MM.1S (cell line): Measurements from ENCODE around the gene KLK1.

Experiments used
- EZH2 ChIP-seq: fragments of 300-600 bp; sonication (generic); optimal IDR thresholded peaks from 2 replicates; pipeline ENCODE3; 2017; ENCODE audit warnings: low read depth, mild to moderate bottlenecking, antibody characterized with exemption, low read length, mixed read lengths
- TF ChIP-seq, protein P1 (sequence below): fragments of 300-600 bp; sonication (generic); IDR thresholded peaks from 2 replicates; pipeline ENCODE4 v1.5.1; 2016; ENCODE audit warnings: antibody characterized with exemption, low read length, mixed read lengths

DNA sequence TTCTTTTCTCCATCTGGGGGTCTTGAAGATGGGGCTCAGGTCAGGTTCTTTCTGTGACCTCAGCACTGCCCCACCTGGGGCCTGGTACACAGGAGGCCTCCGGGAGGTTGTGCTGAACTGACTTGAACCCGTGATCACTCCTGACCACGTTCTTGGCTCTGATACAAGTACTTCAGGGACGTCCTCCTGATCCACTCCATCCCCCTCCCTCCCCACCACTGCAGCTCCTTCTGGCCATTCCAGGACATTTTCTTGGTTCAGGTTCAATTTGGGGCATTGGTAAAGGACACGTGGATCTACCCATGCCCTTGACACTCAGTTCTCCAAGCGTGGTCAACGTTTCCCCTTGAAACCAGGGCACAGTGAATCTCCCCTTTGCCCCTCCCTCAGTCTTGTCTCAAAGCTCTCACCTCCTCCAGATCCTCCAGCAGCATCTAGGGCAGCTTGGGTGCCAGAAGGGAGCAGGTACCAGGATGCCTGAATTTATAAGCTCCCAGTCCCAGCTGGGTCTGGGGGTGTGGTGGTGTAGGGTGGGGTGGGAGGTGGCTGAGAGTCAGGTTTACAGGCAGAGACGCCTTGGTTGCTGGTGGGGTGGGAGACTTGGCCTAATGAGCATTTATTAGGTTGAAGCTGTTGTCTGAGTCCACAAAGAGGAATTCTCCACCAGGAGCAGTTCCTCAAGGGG lies 9.7 kb upstream of the KLK1 start, which contains the start of gene KLK15:
- no peak for TF ChIP-seq EZH2
- TF ChIP-seq, protein P1, sequence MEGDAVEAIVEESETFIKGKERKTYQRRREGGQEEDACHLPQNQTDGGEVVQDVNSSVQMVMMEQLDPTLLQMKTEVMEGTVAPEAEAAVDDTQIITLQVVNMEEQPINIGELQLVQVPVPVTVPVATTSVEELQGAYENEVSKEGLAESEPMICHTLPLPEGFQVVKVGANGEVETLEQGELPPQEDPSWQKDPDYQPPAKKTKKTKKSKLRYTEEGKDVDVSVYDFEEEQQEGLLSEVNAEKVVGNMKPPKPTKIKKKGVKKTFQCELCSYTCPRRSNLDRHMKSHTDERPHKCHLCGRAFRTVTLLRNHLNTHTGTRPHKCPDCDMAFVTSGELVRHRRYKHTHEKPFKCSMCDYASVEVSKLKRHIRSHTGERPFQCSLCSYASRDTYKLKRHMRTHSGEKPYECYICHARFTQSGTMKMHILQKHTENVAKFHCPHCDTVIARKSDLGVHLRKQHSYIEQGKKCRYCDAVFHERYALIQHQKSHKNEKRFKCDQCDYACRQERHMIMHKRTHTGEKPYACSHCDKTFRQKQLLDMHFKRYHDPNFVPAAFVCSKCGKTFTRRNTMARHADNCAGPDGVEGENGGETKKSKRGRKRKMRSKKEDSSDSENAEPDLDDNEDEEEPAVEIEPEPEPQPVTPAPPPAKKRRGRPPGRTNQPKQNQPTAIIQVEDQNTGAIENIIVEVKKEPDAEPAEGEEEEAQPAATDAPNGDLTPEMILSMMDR: no peak
